ENCODE data around the gene ZMYND11.
"Not testable (repeated sequence)": the region's sequence is repeated elsewhere in the genome, so short reads cannot be mapped to it uniquely, and the experiment has no call there.

The ZMYND11 gene

DNA sequence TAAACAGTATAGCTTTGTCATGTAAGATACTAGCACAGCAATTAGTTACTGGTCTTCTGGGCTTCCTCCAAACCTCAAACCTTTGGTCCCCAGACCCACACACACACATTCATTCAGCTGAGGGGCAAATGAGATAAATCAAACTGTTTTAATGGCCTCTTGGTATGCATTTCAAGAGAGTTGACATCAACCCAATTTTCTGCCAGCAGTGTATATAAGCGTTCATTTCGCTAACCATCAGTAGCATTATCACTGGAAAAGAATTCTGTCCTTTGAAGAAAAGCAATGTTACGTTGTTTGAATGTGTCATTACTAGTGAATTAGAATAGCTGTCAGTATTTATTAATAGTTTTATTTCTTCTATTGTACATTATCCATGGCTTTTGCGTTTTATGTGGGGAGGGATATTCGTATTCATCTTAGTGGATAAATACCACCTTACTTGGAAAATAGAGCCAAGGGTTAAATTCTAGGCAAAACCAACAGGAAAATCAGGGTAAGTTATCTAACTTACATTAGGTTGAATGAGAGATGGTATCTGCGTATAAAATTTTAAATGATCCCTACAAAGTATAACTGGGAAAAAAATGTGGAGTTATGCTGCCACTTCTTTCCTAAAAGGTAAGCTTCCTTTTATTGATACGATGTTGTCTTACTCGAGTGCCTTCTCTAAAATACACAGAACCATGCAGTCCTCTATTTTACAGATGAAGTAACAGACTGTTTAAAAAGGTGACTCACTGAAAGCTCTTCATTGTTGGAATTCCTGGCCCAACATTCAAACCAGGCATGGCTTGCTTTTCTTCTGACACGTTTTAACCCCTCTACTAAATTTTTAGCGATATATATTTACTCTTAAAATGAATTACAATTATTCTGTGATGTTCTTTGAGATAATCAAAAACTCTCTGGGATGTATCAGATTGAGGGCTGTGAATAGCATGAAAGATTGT lies 2.0 kb upstream of the ZMYND11 start:
- DNase-seq (ENCODE audit: low read depth in 2 of 2), result no peak

DNA sequence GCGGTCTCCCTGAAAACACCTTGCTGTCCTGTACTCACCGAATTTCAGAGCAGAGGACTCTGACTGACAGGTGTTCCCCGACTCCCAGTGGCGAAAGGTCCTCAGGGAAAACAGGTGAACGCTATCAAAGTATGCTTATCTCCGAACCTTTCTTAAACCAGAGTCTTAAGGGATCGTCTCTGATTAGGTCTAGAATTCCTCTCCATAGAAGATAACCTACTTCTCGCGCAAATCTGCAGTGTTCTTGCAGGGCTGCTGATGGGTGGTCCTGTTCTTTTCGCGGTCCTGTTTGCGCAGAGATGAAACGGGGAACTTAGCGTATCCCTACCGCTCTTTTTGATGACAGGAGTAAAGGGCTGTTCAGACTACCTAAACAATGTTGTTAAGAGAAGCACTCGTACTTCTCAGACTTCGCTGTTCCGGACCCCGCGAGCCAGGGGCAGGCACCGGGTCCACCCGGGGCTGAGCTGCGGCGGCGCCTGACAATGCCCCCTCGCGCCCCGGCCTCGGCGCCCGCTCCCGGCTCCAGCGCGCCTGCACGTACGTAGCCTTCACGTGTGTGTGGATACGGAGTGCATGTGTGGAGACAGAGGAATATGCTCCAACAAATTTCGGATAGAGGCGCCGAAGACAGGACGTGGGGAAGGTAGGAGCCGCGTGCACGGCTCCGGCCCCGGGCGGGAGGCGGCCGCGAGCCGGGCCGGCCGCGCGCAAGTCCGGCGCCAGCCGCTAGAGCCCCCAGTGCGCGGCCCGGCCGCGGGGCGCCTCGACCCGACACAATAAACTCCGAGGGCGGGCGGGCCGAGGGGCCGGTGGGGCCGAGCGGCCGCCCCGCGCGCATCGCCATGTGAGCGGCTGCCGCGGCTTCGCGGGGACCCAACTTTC lies 766 bp upstream of the ZMYND11 start:
- peak in 1 of 2 donors; percentile 10 for DNase-seq (ENCODE audit: low read depth in 2 of 2)

DNA sequence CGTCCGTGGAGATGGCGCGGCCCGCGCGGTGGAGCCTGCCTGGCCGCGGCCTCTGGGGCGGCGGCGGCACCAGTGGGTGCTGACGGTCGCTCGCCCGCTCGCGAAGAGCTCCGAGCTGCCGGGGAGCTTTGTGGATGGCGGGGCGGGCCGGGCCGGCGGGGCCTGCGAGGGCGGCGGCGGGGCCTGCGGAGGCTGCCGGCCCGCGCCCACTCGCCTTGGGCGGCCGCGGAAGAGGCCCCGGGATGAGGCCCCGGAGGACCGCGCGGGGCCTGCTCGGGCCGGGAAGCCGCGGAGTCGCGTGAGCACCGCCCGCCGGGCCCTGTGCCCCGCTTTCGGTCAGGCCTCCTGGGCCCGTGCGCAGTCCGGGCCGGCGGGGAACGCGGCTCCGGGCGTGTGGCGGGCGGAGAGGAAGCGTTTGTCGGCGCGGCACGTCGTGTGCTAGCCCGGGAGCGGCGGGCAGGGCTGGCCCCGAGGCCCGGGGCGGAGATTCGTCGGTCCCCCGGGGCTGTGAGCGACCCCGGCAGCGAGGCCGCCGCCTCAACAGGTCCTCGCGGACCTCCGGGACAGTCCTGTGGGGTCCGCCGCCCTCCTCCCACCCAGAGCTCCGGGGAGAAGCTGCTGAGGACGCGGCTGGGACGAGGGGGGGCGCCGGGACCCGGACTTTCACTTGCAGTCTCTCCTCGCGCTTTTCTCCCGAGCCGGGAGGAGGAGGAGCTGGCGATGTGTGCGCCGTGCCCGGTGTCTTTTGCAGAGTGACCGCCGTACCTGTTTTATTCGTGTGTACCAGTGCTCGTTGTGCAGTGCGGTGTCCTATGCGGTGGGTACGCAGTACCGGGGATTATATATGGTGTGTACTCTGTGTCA lies 578 bp downstream of the ZMYND11 start:
- peak; percentile 38 to 49 for DNase-seq (ENCODE audit: low read depth in 2 of 2)

DNA sequence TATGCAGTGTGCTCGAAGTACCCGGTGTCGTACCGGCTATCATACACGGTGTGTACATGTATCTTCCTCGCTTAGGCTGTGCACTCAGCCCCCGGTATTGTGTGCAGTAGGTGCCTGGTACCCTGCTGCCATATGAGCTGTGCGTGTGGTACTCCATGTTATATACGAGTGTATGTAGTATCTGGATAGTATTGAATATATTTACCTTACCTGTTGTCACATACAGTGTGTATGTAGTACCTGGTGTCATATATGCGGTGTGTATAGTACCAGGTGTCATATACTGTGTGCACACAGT lies 1.2 kb downstream of the ZMYND11 start:
- no peak for DNase-seq (ENCODE audit: low read depth in 2 of 2)

DNA sequence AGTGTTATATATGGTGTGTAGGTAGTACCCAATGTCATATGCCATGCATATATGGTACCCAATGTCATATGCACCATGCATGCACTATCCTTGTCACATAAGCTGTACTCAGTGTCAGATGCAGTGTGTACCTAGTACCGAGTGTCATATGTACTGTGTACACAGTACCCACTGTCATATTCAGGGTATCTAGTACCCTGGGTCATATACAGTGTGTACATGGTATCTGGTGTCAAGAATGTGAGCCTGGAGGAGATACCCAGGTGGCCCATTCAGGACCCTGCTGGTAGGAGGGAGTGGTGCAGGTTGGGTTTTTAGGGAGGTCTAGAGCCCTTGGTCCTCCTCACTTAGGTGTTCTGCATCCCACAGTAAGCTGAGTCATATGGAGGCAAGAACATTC lies 1.8 kb downstream of the ZMYND11 start:
- DNase-seq (ENCODE audit: low read depth in 2 of 2), result peak; percentile 23 to 31

DNA sequence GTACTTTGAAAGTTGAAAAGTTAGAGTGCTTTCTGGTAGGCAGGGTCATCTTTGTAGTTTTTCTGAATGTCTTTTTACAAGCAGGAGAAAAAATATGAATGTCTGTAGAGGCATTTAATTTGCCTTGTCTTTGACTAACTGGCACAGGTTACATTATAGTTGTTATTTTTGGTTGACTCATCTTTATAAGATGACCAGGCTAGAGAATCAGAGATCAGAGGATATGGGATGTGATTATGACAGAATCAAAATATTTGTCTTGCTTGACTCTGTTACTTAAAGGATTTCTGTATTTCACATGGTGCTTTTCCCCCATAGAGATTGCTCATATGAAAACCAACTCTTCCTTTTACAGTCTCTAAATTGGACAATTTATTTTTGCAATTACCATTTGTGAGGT lies 2.4 kb downstream of the ZMYND11 start:
- no peak for DNase-seq (ENCODE audit: low read depth in 2 of 2)

DNA sequence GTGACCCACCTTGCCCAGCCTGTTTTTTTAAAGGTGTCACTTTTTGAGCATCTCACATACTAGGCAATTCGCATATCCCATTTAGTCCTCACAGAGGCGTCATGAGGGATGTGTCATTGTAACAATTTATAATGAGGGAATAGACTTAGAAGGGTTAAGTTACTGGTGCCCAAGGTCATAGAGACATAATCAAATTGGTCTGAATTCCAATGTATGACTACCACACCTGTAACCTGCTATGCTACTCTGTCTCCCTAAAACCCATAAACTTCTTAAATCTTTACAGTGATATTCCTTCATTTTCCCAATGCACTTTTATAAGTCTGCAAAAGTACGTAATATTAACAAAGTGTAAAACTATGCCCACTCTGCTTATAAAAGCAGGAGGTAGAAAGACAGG lies 7.1 kb downstream of the ZMYND11 start:
- DNase-seq (ENCODE audit: low read depth in 2 of 2), result no peak

DNA sequence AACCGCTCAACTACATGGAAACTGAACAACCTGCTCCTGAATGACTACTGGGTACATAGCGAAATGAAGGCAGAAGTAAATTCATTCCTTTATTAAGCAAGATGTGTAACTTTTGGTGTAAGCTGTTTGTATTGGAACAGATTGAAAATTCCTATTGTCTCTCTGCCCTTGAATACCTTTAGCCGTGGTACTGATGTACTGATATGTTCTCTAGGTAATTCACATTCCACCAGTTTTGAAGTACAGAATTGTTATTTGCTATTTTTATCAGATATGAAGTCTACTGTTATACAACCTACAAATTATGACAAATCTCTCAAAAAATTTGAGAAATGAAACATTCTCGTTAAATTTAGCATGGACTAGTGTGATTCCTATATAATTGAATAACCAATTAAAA lies 17.7 kb downstream of the ZMYND11 start:
- no peak for DNase-seq (ENCODE audit: low read depth in 2 of 2)

DNA sequence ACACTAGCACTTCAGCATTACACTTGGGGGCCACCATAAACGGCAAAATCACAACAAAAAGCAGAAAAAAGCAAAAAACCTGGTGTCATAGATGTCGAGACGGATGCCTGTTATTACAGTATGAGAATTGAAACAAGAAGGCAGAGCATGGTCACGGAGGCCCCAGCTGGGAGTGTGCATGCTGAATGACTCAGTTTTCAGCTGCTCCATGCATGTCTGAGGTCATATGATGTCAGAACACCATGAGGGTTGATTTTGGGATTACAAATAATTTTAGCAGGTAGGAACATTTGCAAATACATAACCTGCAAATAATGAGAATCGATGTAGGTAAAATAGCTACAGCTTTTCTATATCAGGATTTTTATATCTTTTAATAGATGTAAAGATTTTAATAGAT lies 19.1 kb downstream of the ZMYND11 start:
- no peak for DNase-seq (ENCODE audit: low read depth in 2 of 2)

DNA sequence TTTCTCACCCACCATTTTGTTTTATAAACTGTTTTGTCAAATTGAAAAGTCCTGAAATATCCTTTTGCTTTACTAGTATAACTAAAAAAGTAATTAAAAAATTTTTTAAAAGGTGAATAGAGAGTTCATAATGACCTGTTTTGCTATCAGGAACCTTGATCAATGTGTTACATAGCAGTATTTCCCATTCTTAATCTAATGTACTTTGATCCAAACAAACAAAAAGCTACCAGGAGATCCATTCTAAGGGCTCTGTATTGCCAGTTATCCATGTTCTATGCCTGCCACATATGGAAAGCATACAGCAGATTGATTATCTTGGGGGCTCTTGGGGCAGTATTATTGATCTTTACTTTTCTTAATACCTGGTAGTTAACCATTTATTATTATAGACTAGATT lies 32.1 kb downstream of the ZMYND11 start:
- no peak for DNase-seq (ENCODE audit: low read depth in 2 of 2)

DNA sequence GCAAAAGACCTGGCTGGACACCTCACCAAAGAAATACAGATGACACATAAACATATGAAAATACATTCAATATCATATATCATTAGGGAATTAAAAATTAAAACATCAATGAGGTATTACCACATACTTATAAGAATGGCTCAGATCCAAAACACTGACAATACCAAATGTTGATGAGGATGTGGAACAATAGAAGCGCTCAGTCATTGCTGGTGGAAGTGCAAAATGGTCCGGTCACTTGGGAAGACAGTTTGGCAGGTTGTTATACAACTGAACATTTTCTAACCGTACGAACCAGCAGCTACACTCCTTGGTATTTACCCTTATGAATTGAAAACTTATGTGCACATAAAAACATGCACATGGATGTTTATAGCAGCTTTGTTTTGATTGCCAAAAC lies 38.5 kb downstream of the ZMYND11 start:
- DNase-seq (ENCODE audit: low read depth in 2 of 2), result no peak

DNA sequence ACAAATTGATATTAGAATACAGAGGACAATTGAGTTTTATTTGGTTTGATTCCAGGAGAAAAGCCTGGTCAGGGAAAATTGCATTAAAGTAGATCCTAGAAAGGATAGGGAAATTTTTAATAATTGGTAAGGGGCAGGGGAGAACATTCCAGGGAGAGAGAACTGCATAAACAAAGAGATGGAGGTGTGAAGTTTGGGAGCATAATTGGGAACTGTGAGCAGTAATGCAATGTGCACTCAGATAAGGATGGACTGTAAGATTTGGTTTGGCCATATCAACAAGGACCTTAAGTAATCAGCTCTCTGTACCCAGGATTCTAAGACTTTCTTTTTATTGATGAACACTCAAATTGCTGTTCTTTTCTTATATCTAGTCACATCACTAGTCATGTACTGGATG lies 41.4 kb downstream of the ZMYND11 start:
- DNase-seq (ENCODE audit: low read depth in 2 of 2), result no peak

DNA sequence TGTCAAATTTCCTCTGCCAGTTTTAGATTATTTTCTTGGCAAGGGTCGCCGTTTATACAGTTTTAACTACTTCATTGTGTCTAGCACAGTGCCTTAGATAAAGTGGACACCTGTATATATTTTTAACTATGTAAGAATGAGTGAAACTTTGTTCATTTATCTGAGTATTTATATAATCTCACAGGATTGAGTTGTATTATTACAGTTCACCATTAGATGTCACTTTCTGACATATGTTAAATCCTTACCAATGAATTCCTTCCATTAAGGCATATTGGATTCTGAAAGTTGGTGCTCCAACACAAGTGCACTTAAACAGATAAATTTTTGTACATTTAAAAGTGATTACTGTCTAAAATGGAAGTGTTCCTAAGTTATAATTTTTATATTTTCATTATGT lies 43.0 kb downstream of the ZMYND11 start:
- no peak for DNase-seq (ENCODE audit: low read depth in 2 of 2)

DNA sequence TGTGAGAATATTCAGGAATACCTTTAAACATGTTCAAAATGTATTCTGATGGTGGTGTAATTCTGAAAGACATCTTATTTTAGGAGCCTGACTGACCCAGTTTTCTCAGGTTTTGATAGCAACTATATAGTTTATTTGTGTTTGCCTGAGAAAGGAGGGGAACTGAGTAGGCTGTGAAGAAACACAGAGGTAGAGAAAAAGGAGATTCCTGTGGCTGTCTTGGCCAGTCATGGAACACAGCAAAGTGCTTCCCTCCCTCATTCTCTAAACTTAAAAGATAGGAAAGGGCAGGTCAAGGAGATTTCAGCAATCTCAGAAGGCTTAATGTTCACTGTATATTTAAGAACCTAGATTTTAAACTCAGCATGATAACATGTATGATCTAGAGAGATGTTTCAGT lies 43.5 kb downstream of the ZMYND11 start:
- DNase-seq (ENCODE audit: low read depth in 2 of 2), result no peak

DNA sequence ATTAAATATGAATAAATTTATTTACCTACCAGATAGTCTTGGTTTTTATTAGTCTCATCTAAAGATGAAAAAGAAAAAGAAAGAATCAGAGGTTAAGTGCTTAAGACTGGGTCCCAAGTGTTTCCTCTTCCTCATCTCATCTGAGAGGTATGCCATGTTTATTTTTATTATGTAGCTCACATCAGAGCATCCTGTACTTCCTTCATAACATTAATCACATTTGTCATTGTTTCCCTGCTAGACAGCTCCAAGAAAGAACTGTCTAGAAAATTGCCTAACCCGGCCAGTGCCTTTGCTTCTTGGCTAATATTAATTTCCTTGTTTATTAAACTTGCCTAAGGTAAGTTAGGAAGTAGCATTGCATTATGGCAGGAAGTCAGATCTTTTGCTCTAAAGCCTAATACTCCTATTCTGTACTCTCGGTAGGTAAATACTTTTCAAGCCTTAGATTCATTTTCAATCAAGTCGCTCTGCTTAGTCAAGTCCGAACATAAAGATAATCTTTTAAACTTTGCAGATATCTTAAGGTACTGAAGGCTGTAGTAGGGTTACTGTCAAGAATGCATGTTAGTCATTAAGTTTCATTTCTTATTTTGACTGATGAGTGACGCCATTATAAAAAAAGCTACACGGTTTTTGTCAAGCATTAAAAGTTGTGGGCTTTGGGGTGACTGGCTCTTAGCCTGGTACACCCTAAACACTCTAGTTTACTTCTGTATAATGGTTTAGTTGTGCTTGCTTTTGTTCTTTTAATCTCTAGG lies 47.4 kb downstream of the ZMYND11 start:
- peak in 1 of 2 donors; percentile 2 for DNase-seq (ENCODE audit: low read depth in 2 of 2)

DNA sequence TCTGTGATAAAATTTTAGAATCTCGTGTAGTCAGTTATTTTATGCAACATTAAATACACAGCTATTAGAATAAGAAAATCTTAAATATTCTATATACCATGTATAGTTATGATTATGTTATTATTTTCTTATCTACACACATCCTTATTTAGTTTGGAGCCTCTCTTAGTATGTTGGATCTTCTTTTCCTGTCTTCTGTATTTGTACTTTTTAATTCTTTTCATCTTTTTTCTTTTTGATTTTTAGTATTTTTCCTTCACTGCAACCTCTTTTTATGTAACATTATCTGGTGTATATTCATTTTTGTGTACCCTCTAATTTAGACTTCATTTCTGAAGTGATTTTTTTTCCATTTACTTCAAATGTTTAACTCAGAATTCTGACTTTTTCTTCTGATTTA lies 48.9 kb downstream of the ZMYND11 start:
- DNase-seq (ENCODE audit: low read depth in 2 of 2), result no peak

DNA sequence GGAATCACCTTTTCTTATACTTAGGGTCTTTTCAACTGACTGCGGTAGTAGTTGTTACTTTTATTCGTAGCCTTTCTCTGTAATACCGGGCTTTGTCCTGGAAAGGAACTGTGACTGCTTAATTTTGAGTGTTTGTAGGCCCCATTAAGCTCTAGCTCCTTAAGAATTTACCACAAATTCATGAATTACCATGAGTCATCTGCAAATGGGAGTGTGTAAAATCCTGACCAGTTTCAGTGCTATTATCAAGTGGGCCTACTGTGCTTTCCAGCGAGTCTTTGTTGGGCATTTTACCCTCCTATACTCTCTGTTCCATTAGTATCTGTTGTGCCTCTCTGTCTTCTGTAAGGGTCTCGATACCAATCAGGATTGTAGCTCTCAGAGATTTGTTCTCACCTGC lies 49.7 kb downstream of the ZMYND11 start:
- DNase-seq (ENCODE audit: low read depth in 2 of 2), result no peak

DNA sequence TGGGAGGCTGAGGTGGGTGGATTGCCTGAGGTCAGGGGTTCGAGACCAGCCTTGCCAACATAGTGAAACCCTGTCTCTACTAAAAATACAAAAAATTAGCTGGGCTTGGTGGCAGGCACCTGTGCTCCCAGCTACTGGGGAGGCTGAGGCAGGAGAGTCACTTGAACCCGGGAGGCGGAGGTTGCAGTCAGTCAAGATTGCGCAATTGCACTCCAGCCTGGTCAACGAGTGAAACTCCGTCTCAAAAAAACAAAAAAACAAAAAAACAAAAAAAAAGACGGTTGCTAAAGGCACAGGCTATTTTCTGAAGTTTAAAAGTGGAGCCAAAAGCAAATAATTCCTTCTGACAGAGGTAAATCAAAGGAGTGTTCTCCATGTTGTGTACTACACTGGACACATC lies 50.3 kb downstream of the ZMYND11 start:
- not testable (repeated sequence) for DNase-seq (ENCODE audit: low read depth in 2 of 2)

DNA sequence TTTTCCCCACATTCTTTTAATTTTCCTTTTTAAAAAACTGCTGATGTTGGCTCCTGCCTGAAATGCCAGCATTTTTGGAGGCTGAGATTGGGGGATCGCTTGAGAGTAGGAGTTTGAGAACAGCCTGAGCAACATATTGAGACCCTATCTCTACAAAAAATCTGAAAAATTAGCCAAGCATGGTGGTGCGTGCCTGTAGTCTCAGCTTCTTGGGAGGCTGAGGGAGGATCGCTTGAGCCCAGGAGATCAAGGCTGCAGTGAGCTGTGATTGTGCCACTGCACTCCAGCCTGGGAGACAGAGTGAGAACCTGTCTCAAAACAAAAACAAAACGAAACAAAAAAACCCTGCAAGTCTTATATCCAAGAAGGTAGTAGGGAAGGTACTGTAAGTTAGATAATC lies 51.7 kb downstream of the ZMYND11 start:
- DNase-seq (ENCODE audit: low read depth in 2 of 2), result no peak

DNA sequence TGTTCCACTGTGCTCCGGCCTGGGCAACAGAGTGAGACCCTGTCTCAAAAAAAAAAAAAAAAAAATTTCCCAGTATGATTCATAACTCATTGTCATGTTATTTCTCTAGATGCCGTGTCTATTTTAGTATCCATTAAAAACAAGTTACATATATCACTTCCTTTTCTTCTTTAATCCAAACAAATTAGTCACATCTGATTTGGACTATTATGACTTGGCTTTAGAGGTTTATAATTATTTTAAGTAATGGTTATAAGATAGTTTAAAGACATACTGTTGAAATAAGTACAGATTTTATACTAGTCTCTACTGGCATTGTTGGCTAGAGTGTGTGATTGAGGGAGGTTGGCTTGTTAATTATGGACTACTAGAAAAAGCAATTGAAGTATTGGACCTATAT lies 53.3 kb downstream of the ZMYND11 start:
- DNase-seq (ENCODE audit: low read depth in 2 of 2), result no peak

DNA sequence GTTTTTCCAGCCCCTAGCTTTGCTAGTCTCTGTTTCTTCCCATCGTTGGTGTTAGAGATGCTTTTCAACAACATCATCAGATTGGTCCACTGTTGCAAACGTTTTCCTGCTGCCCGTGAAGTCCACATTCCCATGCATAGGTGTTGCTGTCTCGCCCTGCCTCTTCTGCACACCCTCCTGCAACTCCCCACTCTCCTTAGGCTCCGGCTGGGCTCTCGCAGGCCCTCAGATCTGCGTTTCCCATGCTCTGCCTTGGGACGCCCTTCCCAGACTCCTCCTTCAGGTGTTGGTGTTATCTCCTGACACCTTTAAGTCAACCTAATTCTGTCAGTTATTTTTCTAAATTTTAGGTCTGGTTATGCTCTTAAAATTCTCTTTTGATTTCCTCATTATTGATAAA lies 55.0 kb downstream of the ZMYND11 start:
- no peak for DNase-seq (ENCODE audit: low read depth in 2 of 2)

All from stimulated activated CD8-positive, alpha-beta memory T cell treated with anti-CD3 and anti-CD28 coated beads, Interleukin-15, amount 100 ng/mL, for 48 hours (primary cell).